ENCODE results near the gene PDE3A.

PDE3A gene

DNA sequence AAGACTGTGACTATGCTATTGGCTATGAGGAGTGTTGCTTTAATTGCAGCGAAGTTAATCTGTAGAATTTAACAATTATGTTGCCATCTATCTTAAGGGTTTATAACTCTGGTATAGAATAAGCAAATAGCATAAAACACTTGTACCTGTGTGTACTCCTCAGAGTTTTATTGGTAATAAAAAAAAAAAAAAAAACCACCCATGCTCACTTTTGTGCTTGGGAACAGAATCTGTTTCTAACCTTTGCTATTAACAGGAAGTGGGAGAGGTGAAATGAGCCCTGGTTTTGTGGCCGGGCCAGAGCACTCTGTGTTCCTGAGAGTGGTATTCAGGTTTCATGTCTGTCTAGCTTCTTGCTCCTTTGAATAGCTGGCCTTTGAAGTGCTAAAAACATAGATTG is 53.1 kb downstream of the PDE3A start:
- Histone ChIP-seq H3K9ac (ENCODE audit: low read length) (no peak overlapping the region), H3K4me1 (ENCODE audit: low read length) (no peaks in the 10 kb centered on the region; the same call in 1 of the 2 replicates), H3F3A (ENCODE audit: insufficient read depth, low read length) (no peaks in the 10 kb centered on the region), H3K4me3 (ENCODE audit: low read length) (no peak overlapping the region), H3K27me3 (replicated peaks; ENCODE audit: insufficient read depth, low read length) (no peaks in the 10 kb centered on the region), H3K79me2 (ENCODE audit: low read length) (no peaks in the 10 kb centered on the region), H3K27ac (ENCODE audit: low read length) (no peak overlapping the region), H3K9me3 (replicated peaks; ENCODE audit: insufficient read depth, low read length) (no peaks in the 10 kb centered on the region), H3K4me2 (ENCODE audit: low read depth, low read length) (no peak overlapping the region), H3K36me3 (replicated peaks; ENCODE audit: insufficient read depth, low read length) (no peaks in the 10 kb centered on the region), H3K9me2 (replicated peaks; ENCODE audit: insufficient read depth, low read length) (no peaks in the 10 kb centered on the region), H2AFZ (ENCODE audit: low read length) (no peak overlapping the region), H4K20me1 (ENCODE audit: insufficient read depth, low read length) (no peaks in the 10 kb centered on the region)
- peak; percentile 43 for DNase-seq
- TF ChIP-seq EZH2 (optimal IDR thresholded peaks at IDR 0.05; ENCODE audit: low read depth, low read length) = no peak
- TF ChIP-seq, protein P1, sequence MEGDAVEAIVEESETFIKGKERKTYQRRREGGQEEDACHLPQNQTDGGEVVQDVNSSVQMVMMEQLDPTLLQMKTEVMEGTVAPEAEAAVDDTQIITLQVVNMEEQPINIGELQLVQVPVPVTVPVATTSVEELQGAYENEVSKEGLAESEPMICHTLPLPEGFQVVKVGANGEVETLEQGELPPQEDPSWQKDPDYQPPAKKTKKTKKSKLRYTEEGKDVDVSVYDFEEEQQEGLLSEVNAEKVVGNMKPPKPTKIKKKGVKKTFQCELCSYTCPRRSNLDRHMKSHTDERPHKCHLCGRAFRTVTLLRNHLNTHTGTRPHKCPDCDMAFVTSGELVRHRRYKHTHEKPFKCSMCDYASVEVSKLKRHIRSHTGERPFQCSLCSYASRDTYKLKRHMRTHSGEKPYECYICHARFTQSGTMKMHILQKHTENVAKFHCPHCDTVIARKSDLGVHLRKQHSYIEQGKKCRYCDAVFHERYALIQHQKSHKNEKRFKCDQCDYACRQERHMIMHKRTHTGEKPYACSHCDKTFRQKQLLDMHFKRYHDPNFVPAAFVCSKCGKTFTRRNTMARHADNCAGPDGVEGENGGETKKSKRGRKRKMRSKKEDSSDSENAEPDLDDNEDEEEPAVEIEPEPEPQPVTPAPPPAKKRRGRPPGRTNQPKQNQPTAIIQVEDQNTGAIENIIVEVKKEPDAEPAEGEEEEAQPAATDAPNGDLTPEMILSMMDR (IDR thresholded peaks at IDR 0.05; ENCODE audit: low read length) = no peak
- TF ChIP-seq EZH2phosphoT487 (IDR thresholded peaks at IDR 0.05; ENCODE audit: low read length) = no peak

DNA sequence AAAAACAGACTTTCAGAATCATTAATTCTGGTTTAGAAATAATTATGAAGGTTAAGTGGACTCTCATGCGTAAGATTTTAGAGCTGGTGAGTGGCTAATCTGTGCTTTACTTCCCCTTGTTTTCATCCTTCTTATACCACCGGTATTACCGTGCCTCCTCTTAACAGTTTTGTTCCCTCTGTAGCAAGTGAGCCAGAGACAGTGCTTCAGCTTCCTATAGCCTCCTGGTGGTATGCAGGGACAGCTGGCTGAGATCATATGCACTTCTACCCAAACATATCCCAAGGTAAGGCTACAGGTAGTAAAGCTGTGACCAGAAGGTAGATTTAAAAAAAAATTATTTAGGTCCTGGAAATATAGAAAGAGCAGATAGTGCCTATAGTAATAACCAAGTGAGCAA is 55.2 kb downstream of the PDE3A start:
- no peaks in the 10 kb centered on the region for H4K20me1 ChIP-seq (ENCODE audit: insufficient read depth, low read length)
- DNase-seq = no peak
- no peaks in the 10 kb centered on the region for H3K36me3 ChIP-seq (replicated peaks; ENCODE audit: insufficient read depth, low read length)
- no peak for TF ChIP-seq EZH2 (optimal IDR thresholded peaks at IDR 0.05; ENCODE audit: low read depth, low read length)
- no peaks in the 10 kb centered on the region for H3K79me2 ChIP-seq (ENCODE audit: low read length)
- H3K27ac ChIP-seq (ENCODE audit: low read length) = no peak overlapping the region
- no peaks in the 10 kb centered on the region for H3K9me2 ChIP-seq (replicated peaks; ENCODE audit: insufficient read depth, low read length)
- H3K4me2 ChIP-seq (ENCODE audit: low read depth, low read length) = no peak overlapping the region
- H2AFZ ChIP-seq (ENCODE audit: low read length) = no peak overlapping the region
- H3K4me1 ChIP-seq (ENCODE audit: low read length) = no peaks in the 10 kb centered on the region; the same call in 1 of the 2 replicates
- H3K27me3 ChIP-seq (replicated peaks; ENCODE audit: insufficient read depth, low read length) = no peaks in the 10 kb centered on the region
- H3K9me3 ChIP-seq (replicated peaks; ENCODE audit: insufficient read depth, low read length) = no peaks in the 10 kb centered on the region
- no peaks in the 10 kb centered on the region for H3F3A ChIP-seq (ENCODE audit: insufficient read depth, low read length)
- no peak overlapping the region for H3K9ac ChIP-seq (ENCODE audit: low read length)
- H3K4me3 ChIP-seq (ENCODE audit: low read length) = no peak overlapping the region

DNA sequence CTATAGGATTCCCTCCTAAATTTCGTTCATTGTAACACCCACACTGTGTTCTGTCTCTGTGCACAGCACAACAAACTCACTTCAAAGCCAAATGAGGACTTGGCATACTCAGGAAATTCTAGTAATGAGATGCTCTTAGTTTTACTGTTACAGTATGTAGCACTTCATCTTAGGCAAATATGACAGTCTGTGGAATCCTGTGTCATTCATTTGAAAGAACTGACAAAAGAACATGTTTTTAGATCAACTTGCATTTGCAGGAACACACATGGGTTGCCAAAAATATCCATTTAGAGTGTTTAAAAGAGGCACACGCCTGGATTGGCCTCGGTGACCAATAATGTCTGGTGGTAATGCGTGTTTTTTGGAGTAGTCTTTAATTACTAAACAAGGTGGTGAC is 56.5 kb downstream of the PDE3A start:
- TF ChIP-seq, protein P1 (IDR thresholded peaks at IDR 0.05; ENCODE audit: low read length) = no peak
- TF ChIP-seq EZH2 (optimal IDR thresholded peaks at IDR 0.05; ENCODE audit: low read depth, low read length) (no peak), EZH2phosphoT487 (IDR thresholded peaks at IDR 0.05; ENCODE audit: low read length) (no peak)
- no peak overlapping the region for H3K4me3 ChIP-seq (ENCODE audit: low read length)
- no peaks in the 10 kb centered on the region; the same call in 1 of the 2 replicates for H3K4me1 ChIP-seq (ENCODE audit: low read length)
- H2AFZ ChIP-seq (ENCODE audit: low read length) = no peak overlapping the region
- no peaks in the 10 kb centered on the region for H3K9me2 ChIP-seq (replicated peaks; ENCODE audit: insufficient read depth, low read length)
- no peaks in the 10 kb centered on the region for H3K36me3 ChIP-seq (replicated peaks; ENCODE audit: insufficient read depth, low read length)
- H3K27ac ChIP-seq (ENCODE audit: low read length) = no peak overlapping the region
- no peaks in the 10 kb centered on the region for H3K79me2 ChIP-seq (ENCODE audit: low read length)
- H3K9ac ChIP-seq (ENCODE audit: low read length) = no peak overlapping the region
- H3K4me2 ChIP-seq (ENCODE audit: low read depth, low read length) = no peak overlapping the region
- DNase-seq = no peak
- H3K9me3 ChIP-seq (replicated peaks; ENCODE audit: insufficient read depth, low read length) = no peaks in the 10 kb centered on the region
- no peaks in the 10 kb centered on the region for H3K27me3 ChIP-seq (replicated peaks; ENCODE audit: insufficient read depth, low read length)
- no peaks in the 10 kb centered on the region for H4K20me1 ChIP-seq (ENCODE audit: insufficient read depth, low read length)
- no peaks in the 10 kb centered on the region for H3F3A ChIP-seq (ENCODE audit: insufficient read depth, low read length)

DNA sequence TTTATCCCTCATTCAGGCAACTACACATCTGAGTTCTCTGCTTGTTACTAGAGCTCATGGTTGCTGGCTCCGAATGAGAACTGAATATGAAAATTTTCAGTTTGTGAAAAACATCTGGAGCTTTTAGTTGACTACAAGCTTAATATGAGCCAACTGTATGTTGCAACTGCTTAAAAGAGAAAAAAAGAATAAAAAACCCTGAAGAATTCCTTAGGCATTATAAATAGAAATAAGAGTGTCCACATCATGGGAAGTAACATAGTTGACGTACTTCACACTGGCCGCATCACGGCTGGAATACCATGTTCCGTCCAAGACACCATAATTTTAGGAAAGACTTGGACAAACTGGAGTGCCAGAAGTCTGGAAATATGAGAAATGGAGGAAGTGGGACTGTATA is 57.9 kb downstream of the PDE3A start:
- Histone ChIP-seq H3K4me1 (ENCODE audit: low read length) (no peaks in the 10 kb centered on the region; the same call in 1 of the 2 replicates), H3K36me3 (replicated peaks; ENCODE audit: insufficient read depth, low read length) (no peaks in the 10 kb centered on the region), H3K27ac (ENCODE audit: low read length) (no peak overlapping the region), H3K4me3 (ENCODE audit: low read length) (no peak overlapping the region), H3K79me2 (ENCODE audit: low read length) (no peaks in the 10 kb centered on the region), H3K4me2 (ENCODE audit: low read depth, low read length) (no peak overlapping the region), H4K20me1 (ENCODE audit: insufficient read depth, low read length) (no peaks in the 10 kb centered on the region), H3F3A (ENCODE audit: insufficient read depth, low read length) (no peaks in the 10 kb centered on the region), H3K9me2 (replicated peaks; ENCODE audit: insufficient read depth, low read length) (no peaks in the 10 kb centered on the region), H3K9me3 (replicated peaks; ENCODE audit: insufficient read depth, low read length) (no peaks in the 10 kb centered on the region), H3K9ac (ENCODE audit: low read length) (no peak overlapping the region), H2AFZ (ENCODE audit: low read length) (no peak overlapping the region), H3K27me3 (replicated peaks; ENCODE audit: insufficient read depth, low read length) (no peaks in the 10 kb centered on the region)
- DNase-seq = no peak
- TF ChIP-seq, protein P1 (IDR thresholded peaks at IDR 0.05; ENCODE audit: low read length) = no peak
- TF ChIP-seq EZH2phosphoT487 (IDR thresholded peaks at IDR 0.05; ENCODE audit: low read length) (no peak), EZH2 (optimal IDR thresholded peaks at IDR 0.05; ENCODE audit: low read depth, low read length) (no peak)
